ENCODE data around the gene RPL28.

RPL28 gene

GRCh38 chr19:55383279-55384130 lies 2.2 kb upstream of the RPL28 start (continued):
- TF ChIP-seq ZNF513 (tag by site-specific recombination; IDR thresholded peaks at IDR 0.05) (no peak), ZNF169 (tag by site-specific recombination; IDR thresholded peaks at IDR 0.05) (no peak), ZNF23 (tag by site-specific recombination; IDR thresholded peaks at IDR 0.05; ENCODE audit: borderline replicate concordance) (no peak), ZNF626 (tag by site-specific recombination; IDR thresholded peaks at IDR 0.05) (no peak), ZBTB7A (tag by site-specific recombination; IDR thresholded peaks at IDR 0.05; ENCODE audit: low read depth) (no peak), WT1 (tag by site-specific recombination; IDR thresholded peaks at IDR 0.05) (no peak), TRIM28 (IDR thresholded peaks at IDR 0.05; ENCODE audit: borderline replicate concordance, low read length) (no peak), ZNF558 (tag by site-specific recombination; IDR thresholded peaks at IDR 0.05) (no peak)

GRCh38 chr19:55384131-55384919 lies 1.4 kb upstream of the RPL28 start, which contains the start of gene TMEM238:
TSS of gene TMEM238 (minus strand) at chr19:55384292. CDS start at chr19:55384259, 33 bp downstream.
- peak within 1 kb of the TSS; percentile 66 for H3K4me3 ChIP-seq (ENCODE audit: low read depth, low read length)
- ChIA-PET CTCF (interaction anchor here (0.6 to 3.2 kb wide), 9 partner anchors 56 to 323 kb away, joined by 3 to 23 read pairs (median 3); no protein-coding TSS in a partner anchor), POLR2A (interaction anchor here (0.6 to 7.3 kb wide), 12 partner anchors 12 to 304 kb away, joined by 3 to 62 read pairs (median 4); partner anchors contain the start of genes FIZ1, ISOC2, KMT5C and UBE2S)
- H3K9me3 ChIP-seq (ENCODE audit: control insufficient read depth, insufficient read depth, low read depth, low read length), result no peaks in the 10 kb centered on the region
- H3K27ac ChIP-seq (ENCODE audit: extremely low read depth, low read depth, low read length), result peak within 1 kb of the TSS; percentile 84
- peaks cover 8 to 31% of the 10 kb centered on the region in 2 experiments; a peak in 2 of 3 replicates for H3K36me3 ChIP-seq (ENCODE audit: control insufficient read depth in 2 of 2, insufficient read depth in 1 of 2, low read length in 2 of 2)
- peaks cover 18% of the 10 kb centered on the region for H3K4me1 ChIP-seq (ENCODE audit: control insufficient read depth, insufficient read depth, low read length)
- no peak for TF ChIP-seq ZNF776 (tag by site-specific recombination; IDR thresholded peaks at IDR 0.05; ENCODE audit: borderline replicate concordance)
- TF ChIP-seq ZNF175 (tag by site-specific recombination; IDR thresholded peaks at IDR 0.05), result no peak
- TF ChIP-seq, protein P1, sequence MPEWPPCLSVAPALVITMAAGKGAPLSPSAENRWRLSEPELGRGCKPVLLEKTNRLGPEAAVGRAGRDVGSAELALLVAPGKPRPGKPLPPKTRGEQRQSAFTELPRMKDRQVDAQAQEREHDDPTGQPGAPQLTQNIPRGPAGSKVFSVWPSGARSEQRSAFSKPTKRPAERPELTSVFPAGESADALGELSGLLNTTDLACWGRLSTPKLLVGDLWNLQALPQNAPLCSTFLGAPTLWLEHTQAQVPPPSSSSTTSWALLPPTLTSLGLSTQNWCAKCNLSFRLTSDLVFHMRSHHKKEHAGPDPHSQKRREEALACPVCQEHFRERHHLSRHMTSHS (tag by site-specific recombination; IDR thresholded peaks at IDR 0.05), result no peak
- no peak for TF ChIP-seq ZNF561 (tag by site-specific recombination; IDR thresholded peaks at IDR 0.05; ENCODE audit: borderline replicate concordance)
- TF ChIP-seq, protein P2, sequence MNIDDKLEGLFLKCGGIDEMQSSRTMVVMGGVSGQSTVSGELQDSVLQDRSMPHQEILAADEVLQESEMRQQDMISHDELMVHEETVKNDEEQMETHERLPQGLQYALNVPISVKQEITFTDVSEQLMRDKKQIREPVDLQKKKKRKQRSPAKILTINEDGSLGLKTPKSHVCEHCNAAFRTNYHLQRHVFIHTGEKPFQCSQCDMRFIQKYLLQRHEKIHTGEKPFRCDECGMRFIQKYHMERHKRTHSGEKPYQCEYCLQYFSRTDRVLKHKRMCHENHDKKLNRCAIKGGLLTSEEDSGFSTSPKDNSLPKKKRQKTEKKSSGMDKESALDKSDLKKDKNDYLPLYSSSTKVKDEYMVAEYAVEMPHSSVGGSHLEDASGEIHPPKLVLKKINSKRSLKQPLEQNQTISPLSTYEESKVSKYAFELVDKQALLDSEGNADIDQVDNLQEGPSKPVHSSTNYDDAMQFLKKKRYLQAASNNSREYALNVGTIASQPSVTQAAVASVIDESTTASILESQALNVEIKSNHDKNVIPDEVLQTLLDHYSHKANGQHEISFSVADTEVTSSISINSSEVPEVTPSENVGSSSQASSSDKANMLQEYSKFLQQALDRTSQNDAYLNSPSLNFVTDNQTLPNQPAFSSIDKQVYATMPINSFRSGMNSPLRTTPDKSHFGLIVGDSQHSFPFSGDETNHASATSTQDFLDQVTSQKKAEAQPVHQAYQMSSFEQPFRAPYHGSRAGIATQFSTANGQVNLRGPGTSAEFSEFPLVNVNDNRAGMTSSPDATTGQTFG (tag by site-specific recombination; IDR thresholded peaks at IDR 0.05; ENCODE audit: borderline replicate concordance), result no peak
- no peak for TF ChIP-seq ZBTB48 (tag by site-specific recombination; IDR thresholded peaks at IDR 0.05)
- TF ChIP-seq ZNF473 (tag by site-specific recombination; IDR thresholded peaks at IDR 0.05), result no peak
- no peak for TF ChIP-seq ZNF692 (tag by site-specific recombination; IDR thresholded peaks at IDR 0.05)
- no peak for TF ChIP-seq ZNF433 (tag by site-specific recombination; IDR thresholded peaks at IDR 0.05; ENCODE audit: low read depth)
- no peak for TF ChIP-seq ZNF280D (tag by site-specific recombination; IDR thresholded peaks at IDR 0.05)
- TF ChIP-seq ZNF654 (tag by site-specific recombination; IDR thresholded peaks at IDR 0.05; ENCODE audit: low read depth), result no peak
- no peak for TF ChIP-seq ZEB2 (tag by site-specific recombination; IDR thresholded peaks at IDR 0.05)
- TF ChIP-seq, protein P3, sequence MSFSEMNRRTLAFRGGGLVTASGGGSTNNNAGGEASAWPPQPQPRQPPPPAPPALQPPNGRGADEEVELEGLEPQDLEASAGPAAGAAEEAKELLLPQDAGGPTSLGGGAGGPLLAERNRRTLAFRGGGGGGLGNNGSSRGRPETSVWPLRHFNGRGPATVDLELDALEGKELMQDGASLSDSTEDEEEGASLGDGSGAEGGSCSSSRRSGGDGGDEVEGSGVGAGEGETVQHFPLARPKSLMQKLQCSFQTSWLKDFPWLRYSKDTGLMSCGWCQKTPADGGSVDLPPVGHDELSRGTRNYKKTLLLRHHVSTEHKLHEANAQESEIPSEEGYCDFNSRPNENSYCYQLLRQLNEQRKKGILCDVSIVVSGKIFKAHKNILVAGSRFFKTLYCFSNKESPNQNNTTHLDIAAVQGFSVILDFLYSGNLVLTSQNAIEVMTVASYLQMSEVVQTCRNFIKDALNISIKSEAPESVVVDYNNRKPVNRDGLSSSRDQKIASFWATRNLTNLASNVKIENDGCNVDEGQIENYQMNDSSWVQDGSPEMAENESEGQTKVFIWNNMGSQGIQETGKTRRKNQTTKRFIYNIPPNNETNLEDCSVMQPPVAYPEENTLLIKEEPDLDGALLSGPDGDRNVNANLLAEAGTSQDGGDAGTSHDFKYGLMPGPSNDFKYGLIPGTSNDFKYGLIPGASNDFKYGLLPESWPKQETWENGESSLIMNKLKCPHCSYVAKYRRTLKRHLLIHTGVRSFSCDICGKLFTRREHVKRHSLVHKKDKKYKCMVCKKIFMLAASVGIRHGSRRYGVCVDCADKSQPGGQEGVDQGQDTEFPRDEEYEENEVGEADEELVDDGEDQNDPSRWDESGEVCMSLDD (tag by site-specific recombination; IDR thresholded peaks at IDR 0.05), result no peak
- TF ChIP-seq MYNN (tag by site-specific recombination; IDR thresholded peaks at IDR 0.05; ENCODE audit: borderline replicate concordance), result no peak
